Measurements from ENCODE around the gene DAB1.
A peak's percentile ranks its signal among the peaks of the same experiment; 100 is the strongest.

Gene DAB1

GRCh38 chr1:57424231-57425027 lies 569 bp upstream of the DAB1 start:
- H3K36me3 Mint-ChIP-seq (ENCODE audit: low read depth), result no peaks in the 10 kb centered on the region
- peaks cover 9% of the 10 kb centered on the region for H3K4me1 Mint-ChIP-seq
- peaks cover 58% of the 10 kb centered on the region for H3K27me3 Mint-ChIP-seq
- ATAC-seq (no peak), DNase-seq (no peak)
- H3K27ac Mint-ChIP-seq, result no peak overlapping the region
- peaks cover under 1% of the 10 kb centered on the region for H3K9me3 Mint-ChIP-seq
- peak overlapping the region; percentile 50 for H3K4me3 Mint-ChIP-seq

- H3K27me3 Mint-ChIP-seq, result peaks cover 59% of the 10 kb centered on the region
- H3K4me1 Mint-ChIP-seq, result peaks cover 9% of the 10 kb centered on the region
- no peak overlapping the region for H3K27ac Mint-ChIP-seq
- no peaks in the 10 kb centered on the region for H3K36me3 Mint-ChIP-seq (ENCODE audit: low read depth)
- no peaks in the 10 kb centered on the region for H3K9me3 Mint-ChIP-seq
- DNase-seq, result no peak
- no peak overlapping the region for H3K4me3 Mint-ChIP-seq
- no peak for ATAC-seq
Observed at GRCh38 chr1:57423135-57423655, 665 bp downstream of the DAB1 start.

GRCh38 chr1:57422271-57423134 lies 1.4 kb downstream of the DAB1 start:
- Mint-ChIP-seq H3K4me3 (no peak overlapping the region), H3K9me3 (no peaks in the 10 kb centered on the region), H3K27ac (no peak overlapping the region), H3K36me3 (ENCODE audit: low read depth) (no peaks in the 10 kb centered on the region), H3K27me3 (peaks cover 62% of the 10 kb centered on the region), H3K4me1 (peaks cover 9% of the 10 kb centered on the region)
- ATAC-seq (no peak), DNase-seq (no peak)

- no peak for DNase-seq
- Mint-ChIP-seq H3K4me1 (peaks cover 9% of the 10 kb centered on the region), H3K27ac (no peak overlapping the region)
Observed at GRCh38 chr1:57421806-57422205, 2.1 kb downstream of the DAB1 start.

GRCh38 chr1:57420981-57421785 lies 2.7 kb downstream of the DAB1 start:
- Mint-ChIP-seq H3K27me3 (peaks cover 53% of the 10 kb centered on the region), H3K4me1 (peaks cover 9% of the 10 kb centered on the region), H3K4me3 (no peak overlapping the region), H3K9me3 (no peaks in the 10 kb centered on the region), H3K27ac (no peak overlapping the region), H3K36me3 (ENCODE audit: low read depth) (no peaks in the 10 kb centered on the region)
- ATAC-seq (no peak), DNase-seq (no peak)

More at GRCh38 chr1:57421806-57422205, 2.1 kb downstream of the DAB1 start:
- Mint-ChIP-seq H3K9me3 (no peaks in the 10 kb centered on the region), H3K4me3 (no peak overlapping the region), H3K27me3 (peaks cover 58% of the 10 kb centered on the region), H3K36me3 (ENCODE audit: low read depth) (no peaks in the 10 kb centered on the region)
- ATAC-seq, result no peak

- Mint-ChIP-seq H3K36me3 (ENCODE audit: low read depth) (no peaks in the 10 kb centered on the region), H3K4me1 (peaks cover 7% of the 10 kb centered on the region), H3K4me3 (no peak overlapping the region), H3K9me3 (peaks cover 6% of the 10 kb centered on the region), H3K27me3 (peaks cover 34% of the 10 kb centered on the region), H3K27ac (no peak overlapping the region)
- ATAC-seq (no peak), DNase-seq (no peak)
Observed at GRCh38 chr1:57418971-57419370, 4.9 kb downstream of the DAB1 start.

GRCh38 chr1:57411262-57411661 lies 12.6 kb downstream of the DAB1 start:
- Mint-ChIP-seq H3K4me3 (no peak overlapping the region), H3K9me3 (peaks cover 14% of the 10 kb centered on the region), H3K27me3 (peaks cover 11% of the 10 kb centered on the region), H3K36me3 (ENCODE audit: low read depth) (no peaks in the 10 kb centered on the region), H3K27ac (no peak overlapping the region), H3K4me1 (no peaks in the 10 kb centered on the region)
- ATAC-seq, result no peak
- no peak for DNase-seq

- Mint-ChIP-seq H3K4me1 (no peaks in the 10 kb centered on the region), H3K4me3 (no peak overlapping the region)
Observed at GRCh38 chr1:57410508-57410907, 13.4 kb downstream of the DAB1 start.

GRCh38 chr1:57407928-57408327 lies 15.9 kb downstream of the DAB1 start:
- Mint-ChIP-seq H3K9me3 (peaks cover 8% of the 10 kb centered on the region), H3K4me1 (no peaks in the 10 kb centered on the region), H3K36me3 (ENCODE audit: low read depth) (no peaks in the 10 kb centered on the region), H3K27ac (no peak overlapping the region), H3K4me3 (no peak overlapping the region), H3K27me3 (peaks cover 11% of the 10 kb centered on the region)
- DNase-seq (no peak), ATAC-seq (no peak)

More at GRCh38 chr1:57410508-57410907, 13.4 kb downstream of the DAB1 start:
- ATAC-seq (no peak), DNase-seq (no peak)
- Mint-ChIP-seq H3K27ac (no peak overlapping the region), H3K36me3 (ENCODE audit: low read depth) (no peaks in the 10 kb centered on the region), H3K27me3 (peaks cover 11% of the 10 kb centered on the region), H3K9me3 (peaks cover 8% of the 10 kb centered on the region)

GRCh38 chr1:57406428-57406970 lies 17.4 kb downstream of the DAB1 start:
- H3K9me3 Mint-ChIP-seq, result peaks cover 3% of the 10 kb centered on the region
- no peak overlapping the region for H3K4me3 Mint-ChIP-seq

GRCh38 chr1:57404884-57405283 lies 19.0 kb downstream of the DAB1 start:
- H3K27ac Mint-ChIP-seq, result no peak overlapping the region

More at GRCh38 chr1:57406428-57406970, 17.4 kb downstream of the DAB1 start:
- Mint-ChIP-seq H3K4me1 (no peaks in the 10 kb centered on the region), H3K36me3 (ENCODE audit: low read depth) (no peaks in the 10 kb centered on the region), H3K27me3 (peaks cover 11% of the 10 kb centered on the region), H3K27ac (no peak overlapping the region)
- ATAC-seq (no peak), DNase-seq (no peak)

GRCh38 chr1:57403201-57403600 lies 20.7 kb downstream of the DAB1 start:
- H3K27ac Mint-ChIP-seq, result no peak overlapping the region
- DNase-seq (no peak), ATAC-seq (no peak)
- peaks cover 6% of the 10 kb centered on the region for H3K27me3 Mint-ChIP-seq
- H3K4me3 Mint-ChIP-seq, result no peak overlapping the region
- H3K36me3 Mint-ChIP-seq (ENCODE audit: low read depth), result no peaks in the 10 kb centered on the region
- H3K4me1 Mint-ChIP-seq, result no peaks in the 10 kb centered on the region
- peaks cover 3% of the 10 kb centered on the region for H3K9me3 Mint-ChIP-seq

More at GRCh38 chr1:57404884-57405283, 19.0 kb downstream of the DAB1 start:
- no peak for ATAC-seq
- Mint-ChIP-seq H3K9me3 (peaks cover 3% of the 10 kb centered on the region), H3K4me1 (no peaks in the 10 kb centered on the region), H3K27me3 (peaks cover 6% of the 10 kb centered on the region), H3K36me3 (ENCODE audit: low read depth) (no peaks in the 10 kb centered on the region), H3K4me3 (no peak overlapping the region)
- DNase-seq, result no peak

GRCh38 chr1:57401671-57402070 lies 22.2 kb downstream of the DAB1 start:
- Mint-ChIP-seq H3K27ac (no peak overlapping the region), H3K27me3 (no peaks in the 10 kb centered on the region), H3K4me3 (no peak overlapping the region), H3K36me3 (ENCODE audit: low read depth) (no peaks in the 10 kb centered on the region), H3K4me1 (no peaks in the 10 kb centered on the region), H3K9me3 (no peaks in the 10 kb centered on the region)
- no peak for DNase-seq
- ATAC-seq, result no peak

GRCh38 chr1:57400048-57400447 lies 23.8 kb downstream of the DAB1 start:
- no peaks in the 10 kb centered on the region for H3K36me3 Mint-ChIP-seq (ENCODE audit: low read depth)
- DNase-seq (no peak), ATAC-seq (no peak)
- no peaks in the 10 kb centered on the region for H3K9me3 Mint-ChIP-seq
- no peaks in the 10 kb centered on the region for H3K27me3 Mint-ChIP-seq
- H3K4me3 Mint-ChIP-seq, result no peak overlapping the region
- no peak overlapping the region for H3K27ac Mint-ChIP-seq
- H3K4me1 Mint-ChIP-seq, result no peaks in the 10 kb centered on the region
